Body of pancreas (tissue), 4 donors: ENCODE data around the gene LTBP3.

ENCODE experiments used
- CTCF ChIP-seq, 7 experiments: fragments of 450-650 bp in 4 of 7; fragments of 200-600 bp in 3 of 7; sonication (generic) in 3 of 7; IDR thresholded peaks; one replicate each; pipeline ENCODE4 v1.5.1; 2016 to 2019; ENCODE audit warnings: antibody characterized with exemption in 7 of 7
- POLR2A ChIP-seq, 3 donors: fragments of 450-650 bp; IDR thresholded peaks; one replicate each; pipeline ENCODE4 v1.6.1; 2016; ENCODE audit warnings: antibody characterized with exemption in 3 of 3, mild to moderate bottlenecking in 2 of 3

GRCh38 chr11:65584106-65584505, 25.9 kb upstream of the LTBP3 start:
- TF ChIP-seq CTCF (IDR thresholded peaks at IDR 0.05) (no peak), POLR2A (IDR thresholded peaks at IDR 0.05) (no peak)
